Cardiac fibroblast (primary cell): ENCODE measurements around the gene FIZ1.
A peak's percentile ranks its signal among the peaks of the same experiment; 100 is the strongest.

Source experiments
- DNase-seq, 2 donors: peaks; one replicate each; pipeline versions ENCODE4 v3.0.0 to v3.0.0-alpha.2; 2010; ENCODE audit warnings: low read depth in 2 of 2
- H3K4me3 ChIP-seq, 2 donors: replicated peaks in 1 of 2; 1 replicate in 1 of 2; 2 replicates in 1 of 2; pipeline ENCODE4 v1.5.1; 2011; ENCODE audit warnings: low read depth in 2 of 2, low read length in 2 of 2, mild to moderate bottlenecking in 2 of 2, moderate library complexity in 1 of 2
- CTCF ChIP-seq: IDR thresholded peaks from one replicate; pipeline ENCODE4 v1.5.1; 2011; ENCODE audit warnings: low read depth, mild to moderate bottlenecking, low read length, inconsistent platforms

The FIZ1 gene

DNA sequence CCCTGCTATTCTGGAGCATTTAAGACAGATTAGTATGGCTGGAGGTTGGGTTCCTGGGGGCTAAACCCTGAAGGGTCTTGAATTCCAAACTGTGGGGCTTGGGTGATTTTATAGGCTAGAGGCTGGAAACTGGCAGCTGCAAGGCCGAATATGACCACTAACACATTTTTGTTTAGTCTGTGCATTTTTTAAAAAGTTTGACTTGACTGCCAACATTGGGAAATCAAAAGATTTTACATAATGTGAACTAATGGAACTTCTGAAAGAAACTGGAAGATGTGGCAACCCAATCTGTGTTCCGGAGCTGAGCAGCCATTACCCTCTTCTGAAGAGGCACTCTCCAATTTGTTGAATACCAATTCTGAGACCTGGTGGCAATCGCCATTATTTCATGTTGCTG is 20.0 kb upstream of the FIZ1 start:
- H3K4me3 ChIP-seq: no peak overlapping the region
- TF ChIP-seq CTCF: no peak
- peak in 1 of 2 donors; percentile 19 for DNase-seq

GRCh38 chr19:55618426-55618825 is 19.1 kb upstream of the FIZ1 start:
- H3K4me3 ChIP-seq: no peak overlapping the region
- no peak for DNase-seq
- no peak for TF ChIP-seq CTCF

- TF ChIP-seq CTCF: no peak
- H3K4me3 ChIP-seq: no peak overlapping the region
- DNase-seq: no peak
These were observed 18.1 kb upstream of the FIZ1 start for GRCh38 chr19:55617426-55617825.

DNA sequence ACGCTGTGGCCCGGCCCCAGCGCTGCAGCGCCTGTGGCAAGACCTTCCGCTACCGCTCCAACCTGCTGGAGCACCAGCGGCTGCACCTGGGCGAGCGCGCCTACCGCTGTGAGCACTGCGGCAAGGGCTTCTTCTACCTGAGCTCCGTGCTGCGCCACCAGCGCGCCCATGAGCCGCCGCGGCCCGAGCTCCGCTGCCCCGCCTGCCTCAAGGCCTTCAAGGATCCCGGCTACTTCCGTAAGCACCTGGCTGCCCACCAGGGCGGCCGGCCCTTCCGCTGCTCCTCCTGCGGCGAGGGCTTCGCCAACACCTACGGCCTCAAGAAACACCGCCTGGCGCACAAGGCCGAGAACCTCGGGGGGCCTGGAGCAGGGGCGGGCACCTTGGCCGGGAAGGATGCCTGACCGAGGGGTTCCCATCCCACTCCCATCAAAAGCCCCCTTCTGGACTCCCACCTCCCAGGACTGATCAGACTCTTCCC is 17.1 kb upstream of the FIZ1 start:
- no peak overlapping the region for H3K4me3 ChIP-seq
- TF ChIP-seq CTCF: no peak
- DNase-seq: no peak

DNA sequence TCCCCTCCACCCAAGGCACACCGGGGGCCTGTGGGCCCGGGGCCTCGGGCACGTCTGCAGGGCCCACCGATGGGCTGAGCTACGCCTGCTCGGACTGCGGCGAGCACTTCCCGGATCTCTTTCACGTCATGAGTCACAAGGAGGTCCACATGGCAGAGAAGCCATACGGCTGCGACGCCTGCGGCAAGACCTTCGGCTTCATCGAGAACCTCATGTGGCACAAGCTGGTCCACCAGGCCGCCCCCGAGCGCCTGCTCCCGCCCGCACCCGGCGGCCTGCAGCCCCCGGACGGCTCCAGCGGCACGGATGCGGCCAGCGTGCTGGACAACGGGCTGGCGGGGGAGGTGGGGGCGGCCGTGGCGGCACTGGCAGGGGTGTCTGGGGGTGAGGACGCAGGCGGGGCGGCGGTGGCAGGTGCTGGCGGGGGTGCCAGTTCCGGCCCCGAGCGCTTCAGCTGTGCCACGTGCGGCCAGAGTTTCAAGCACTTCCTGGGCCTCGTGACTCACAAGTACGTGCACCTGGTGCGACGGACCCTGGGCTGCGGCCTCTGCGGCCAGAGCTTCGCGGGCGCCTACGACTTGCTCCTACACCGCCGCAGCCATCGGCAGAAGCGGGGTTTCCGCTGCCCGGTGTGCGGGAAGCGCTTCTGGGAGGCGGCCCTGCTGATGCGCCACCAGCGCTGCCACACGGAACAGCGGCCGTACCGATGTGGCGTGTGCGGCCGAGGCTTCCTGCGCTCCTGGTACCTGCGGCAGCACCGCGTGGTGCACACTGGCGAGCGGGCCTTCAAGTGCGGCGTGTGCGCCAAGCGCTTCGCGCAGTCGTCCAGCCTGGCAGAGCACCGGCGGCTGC is 16.5 kb upstream of the FIZ1 start:
- DNase-seq: no peak
- no peak overlapping the region for H3K4me3 ChIP-seq
- no peak for TF ChIP-seq CTCF

DNA sequence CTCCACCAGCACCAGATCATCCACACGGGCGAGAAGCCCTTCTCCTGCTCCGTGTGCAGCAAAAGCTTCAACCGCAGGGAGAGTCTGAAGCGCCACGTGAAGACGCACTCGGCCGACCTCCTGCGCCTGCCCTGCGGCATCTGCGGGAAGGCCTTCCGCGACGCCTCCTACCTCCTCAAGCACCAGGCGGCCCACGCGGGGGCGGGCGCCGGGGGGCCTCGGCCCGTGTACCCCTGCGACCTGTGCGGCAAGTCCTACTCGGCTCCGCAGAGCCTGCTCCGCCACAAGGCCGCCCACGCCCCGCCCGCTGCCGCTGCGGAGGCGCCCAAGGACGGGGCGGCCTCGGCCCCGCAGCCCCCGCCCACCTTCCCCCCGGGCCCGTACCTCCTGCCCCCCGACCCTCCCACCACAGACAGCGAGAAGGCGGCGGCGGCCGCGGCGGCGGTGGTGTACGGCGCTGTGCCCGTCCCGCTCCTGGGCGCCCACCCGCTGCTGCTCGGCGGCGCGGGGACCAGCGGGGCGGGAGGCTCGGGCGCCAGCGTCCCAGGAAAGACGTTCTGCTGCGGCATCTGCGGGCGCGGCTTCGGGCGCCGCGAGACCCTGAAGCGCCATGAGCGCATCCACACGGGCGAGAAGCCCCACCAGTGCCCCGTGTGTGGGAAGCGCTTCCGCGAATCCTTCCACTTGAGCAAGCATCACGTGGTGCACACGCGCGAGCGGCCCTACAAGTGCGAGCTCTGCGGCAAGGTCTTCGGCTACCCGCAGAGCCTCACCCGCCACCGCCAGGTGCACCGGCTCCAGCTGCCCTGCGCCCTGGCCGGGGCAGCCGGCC is 15.6 kb upstream of the FIZ1 start:
- no peak overlapping the region for H3K4me3 ChIP-seq
- DNase-seq: no peak
- TF ChIP-seq CTCF: no peak
